Measurements from ENCODE around the gene TTC39A.

GRCh38 chr1:51297401-51298321, 32.7 kb downstream of the TTC39A start:
- TF ChIP-seq YY1 (IDR thresholded peaks at IDR 0.05; ENCODE audit: insufficient read depth, insufficient read length) (no peak), SUZ12 (IDR thresholded peaks at IDR 0.05; ENCODE audit: extremely low read depth, insufficient read depth, insufficient read length) (no peak)

Measured in NT2/D1 (cell line).